DMS114 treated with DMSO at 0.1 percent for 48 hours (cell line): ENCODE results near the gene HOXD11.

Experiments
- DNase-seq: peaks from one replicate; lab custom pipeline; 2025; ENCODE audit not compliant: unreplicated experiment; lab: John Stamatoyannopoulos, UW

Gene HOXD11

GRCh38 chr2:176147800-176148496, 40.9 kb downstream of the HOXD11 start:
- no peak for DNase-seq

- DNase-seq: no peak
Observed at GRCh38 chr2:176148751-176149421, 41.8 kb downstream of the HOXD11 start.

GRCh38 chr2:176149481-176149938, 42.4 kb downstream of the HOXD11 start:
- no peak for DNase-seq

GRCh38 chr2:176149939-176150583, 43.0 kb downstream of the HOXD11 start:
- no peak for DNase-seq

GRCh38 chr2:176150584-176151441, 43.7 kb downstream of the HOXD11 start:
- no peak for DNase-seq

- DNase-seq: no peak
Observed at GRCh38 chr2:176151442-176152287, 44.6 kb downstream of the HOXD11 start, which contains the start of gene HOXD4. TSS of gene HOXD4 (plus strand) at chr2:176151550. CDS start at chr2:176151634, 84 bp downstream.

- DNase-seq: no peak
Observed at GRCh38 chr2:176152350-176153181, 45.5 kb downstream of the HOXD11 start.

- no peak for DNase-seq
Observed at GRCh38 chr2:176154576-176155252, 47.6 kb downstream of the HOXD11 start.

GRCh38 chr2:176155356-176156044, 48.4 kb downstream of the HOXD11 start:
- DNase-seq: no peak

GRCh38 chr2:176156301-176156806, 49.3 kb downstream of the HOXD11 start:
- no peak for DNase-seq

- no peak for DNase-seq
Observed at GRCh38 chr2:176156807-176157498, 49.9 kb downstream of the HOXD11 start, which contains the start of gene HOXD3. TSS of gene HOXD3 (plus strand) at chr2:176157307. CDS start at chr2:176169115, 11,808 bp downstream.

- no peak for DNase-seq
Observed at GRCh38 chr2:176157499-176158185, 50.6 kb downstream of the HOXD11 start.

- no peak for DNase-seq
Observed at GRCh38 chr2:176158186-176158591, 51.1 kb downstream of the HOXD11 start.

GRCh38 chr2:176158855-176159662, 52.0 kb downstream of the HOXD11 start:
- DNase-seq: no peak
